Endothelial cell of umbilical vein (primary cell): ENCODE data around the gene PTGER4.
"Not testable (repeated sequence)": the region's sequence is repeated elsewhere in the genome, so short reads cannot be mapped to it uniquely, and the experiment has no call there.

Source experiments
- EZH2 ChIP-seq: IDR thresholded peaks from 2 replicates; pipeline ENCODE4 v1.6.1; 2012; ENCODE audit warnings: borderline replicate concordance, low read depth, mild to moderate bottlenecking, moderate library complexity, low read length, inconsistent platforms; ENCODE audit not compliant: severe bottlenecking
- JUN ChIP-seq: IDR thresholded peaks from 2 replicates; pipeline ENCODE4 v1.6.1; 2011; ENCODE audit warnings: borderline replicate concordance, low read depth; ENCODE audit not compliant: insufficient read length, insufficient read depth
- MAX ChIP-seq: IDR thresholded peaks from 2 replicates; pipeline ENCODE4 v1.6.1; 2011; ENCODE audit not compliant: insufficient read depth, insufficient read length
- POLR2A ChIP-seq: IDR thresholded peaks from 2 replicates; pipeline ENCODE4 v1.6.1; 2012; ENCODE audit warnings: low read depth, mild to moderate bottlenecking, control low read depth, low read length
- POLR2AphosphoS5 ChIP-seq: IDR thresholded peaks from 2 replicates; pipeline ENCODE4 v1.6.1; 2012; ENCODE audit warnings: low read depth, mild to moderate bottlenecking, control low read depth, low read length, moderate library complexity; ENCODE audit not compliant: insufficient read depth
- TF ChIP-seq, protein P1 (sequence below), 2 donors: IDR thresholded peaks; 1 replicate in 1 of 2; 2 replicates in 1 of 2; pipeline ENCODE4 v1.5.1; 2011; ENCODE audit warnings: low read length in 2 of 2, mild to moderate bottlenecking in 2 of 2, moderate library complexity in 2 of 2, control low read depth in 1 of 2, inconsistent platforms in 1 of 2, low read depth in 1 of 2; ENCODE audit not compliant: insufficient read depth in 1 of 2; ENCODE audit errors: extremely low read depth in 1 of 2

GRCh38 chr5:40722497-40722911 lies 42.8 kb downstream of the PTGER4 start:
- TF ChIP-seq, protein P1, sequence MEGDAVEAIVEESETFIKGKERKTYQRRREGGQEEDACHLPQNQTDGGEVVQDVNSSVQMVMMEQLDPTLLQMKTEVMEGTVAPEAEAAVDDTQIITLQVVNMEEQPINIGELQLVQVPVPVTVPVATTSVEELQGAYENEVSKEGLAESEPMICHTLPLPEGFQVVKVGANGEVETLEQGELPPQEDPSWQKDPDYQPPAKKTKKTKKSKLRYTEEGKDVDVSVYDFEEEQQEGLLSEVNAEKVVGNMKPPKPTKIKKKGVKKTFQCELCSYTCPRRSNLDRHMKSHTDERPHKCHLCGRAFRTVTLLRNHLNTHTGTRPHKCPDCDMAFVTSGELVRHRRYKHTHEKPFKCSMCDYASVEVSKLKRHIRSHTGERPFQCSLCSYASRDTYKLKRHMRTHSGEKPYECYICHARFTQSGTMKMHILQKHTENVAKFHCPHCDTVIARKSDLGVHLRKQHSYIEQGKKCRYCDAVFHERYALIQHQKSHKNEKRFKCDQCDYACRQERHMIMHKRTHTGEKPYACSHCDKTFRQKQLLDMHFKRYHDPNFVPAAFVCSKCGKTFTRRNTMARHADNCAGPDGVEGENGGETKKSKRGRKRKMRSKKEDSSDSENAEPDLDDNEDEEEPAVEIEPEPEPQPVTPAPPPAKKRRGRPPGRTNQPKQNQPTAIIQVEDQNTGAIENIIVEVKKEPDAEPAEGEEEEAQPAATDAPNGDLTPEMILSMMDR (IDR thresholded peaks at IDR 0.05; ENCODE audit: extremely low read depth in 1 of 2, insufficient read depth in 1 of 2, low read depth in 1 of 2, low read length in 2 of 2), result not testable (repeated sequence)
- TF ChIP-seq POLR2A, POLR2AphosphoS5, EZH2, JUN, MAX: not testable (repeated sequence)
